Spleen (tissue), 11 donors: Measurements from ENCODE around the gene TMEM163. TPM values are rescaled to one million over a fixed set of nuclear protein-coding genes. Genes with fewer than 3 reads are reported as not detected.

Source experiments
- DNase-seq: peaks from one replicate; pipeline ENCODE4 v3.0.0-alpha.2; 2020
- H3K27ac ChIP-seq, 8 donors: fragments of 200-600 bp; sonication (generic) in 7 of 8; 1 replicate in 4 of 8; 2 replicates in 4 of 8; pipeline versions ENCODE4 v1.5.0 to v1.8.0; 2016 to 2021; ENCODE audit warnings: inconsistent platforms in 4 of 8, mild to moderate bottlenecking in 4 of 8, moderate library complexity in 1 of 8
- H3K27me3 ChIP-seq, 7 donors: fragments of 200-600 bp; sonication (generic) in 6 of 7; replicated peaks in 1 of 7; 1 replicate in 4 of 7; 2 replicates in 3 of 7; pipeline versions ENCODE4 v1.5.0 to v1.8.0; 2016 to 2021; ENCODE audit warnings: inconsistent platforms in 3 of 7, mild to moderate bottlenecking in 1 of 7
- H3K36me3 ChIP-seq, 6 donors: fragments of 200-600 bp; sonication (generic) in 5 of 6; 1 replicate in 4 of 6; 2 replicates in 2 of 6; pipeline versions ENCODE4 v1.5.0 to v1.8.0; 2016 to 2021; ENCODE audit warnings: inconsistent platforms in 2 of 6
- H3K4me1 ChIP-seq, 6 donors: fragments of 200-600 bp; sonication (generic) in 5 of 6; 1 replicate in 3 of 6; 2 replicates in 3 of 6; pipeline versions ENCODE4 v1.5.0 to v1.8.0; 2016 to 2021; ENCODE audit warnings: inconsistent platforms in 3 of 6
- H3K4me3 ChIP-seq, 8 donors: fragments of 200-600 bp; sonication (generic) in 7 of 8; 1 replicate in 4 of 8; 2 replicates in 4 of 8; pipeline versions ENCODE4 v1.5.0 to v1.8.0; 2016 to 2021; ENCODE audit warnings: inconsistent platforms in 4 of 8, mild to moderate bottlenecking in 4 of 8, moderate library complexity in 2 of 8
- H3K9me3 ChIP-seq, 8 donors: fragments of 200-600 bp; sonication (generic) in 7 of 8; 1 replicate in 4 of 8; 2 replicates in 4 of 8; pipeline versions ENCODE4 v1.5.0 to v1.8.0; 2016 to 2021; ENCODE audit warnings: inconsistent platforms in 4 of 8
- POLR2A ChIP-seq, 3 donors: fragments of 450-650 bp; IDR thresholded peaks; one replicate each; pipeline ENCODE4 v1.5.1; 2017; ENCODE audit warnings: antibody characterized with exemption in 3 of 3, mild to moderate bottlenecking in 1 of 3
- POLR2AphosphoS5 ChIP-seq, 3 donors: sonication (generic); formaldehyde crosslinking; IDR thresholded peaks; one replicate each; pipeline ENCODE4 v1.5.1; 2017; ENCODE audit warnings: antibody characterized with exemption in 3 of 3
- WGBS, 5 donors: extraction: QIAGEN DNeasy Blood & Tissue Kit in 3 of 5; methylation state at CpG; one replicate each; pipeline versions ENCODE4 v1.1.5 to v1.1.7; 2013 to 2018; 5-methylcytosine and 5-hydroxymethylcytosine counted together
- intact Hi-C: fragments of 100-400 bp; cut with DNase I; formaldehyde crosslinking; loops from one replicate; pipeline ENCODE4 v1.15.0; 2023; ENCODE audit warnings: low total_unique reads
- polyA plus RNA-seq, 3 donors: library from polyadenylated mRNA; stranded (reverse); fragments of 200-250 nt; gene quantifications; one replicate each; pipeline ENCODE4 v1.2.1, GENCODE V29; 2013
- total RNA-seq, 7 donors: library from RNA; depleted of rRNA in 3 of 7; stranded (reverse); fragments of >200 nt in 3 of 7; fragmentation: NEBNext Ultra II Directional in 4 of 7; extraction: Animal tissue kit (Norgen Biotek cat#: 25700) in 4 of 7; gene quantifications; one replicate each; pipeline versions ENCODE4 v1.1.0 to v1.2.1, GENCODE V29; 2016 to 2021
- TF ChIP-seq, protein P1 (sequence below), 11 experiments: fragments of 200-600 bp in 7 of 11; fragments of 450-650 bp in 4 of 11; sonication (generic) in 4 of 11; IDR thresholded peaks in 8 of 11; conservative IDR thresholded peaks in 3 of 11; 1 replicate in 7 of 11; 2 replicates in 4 of 11; pipeline versions ENCODE4 v1.4.0 to v1.8.0; 2016 to 2021; ENCODE audit warnings: antibody characterized with exemption in 11 of 11, inconsistent platforms in 4 of 11, mild to moderate bottlenecking in 1 of 11
- donor health status: healthy with polysubstance abuse.
- donor health status: DM: no; HTN: no; CAD: no; lungs with moderate emphysema.
- donor health status: DM: no; HTN: no; CAD: no.
- donor health status: Bipolar disorder and iron deficiency.
- donor health status: healthy.
- donor health status: DM: no; HTN: no; CAD: no.
- donor health status: DM: yes; HTN: yes; CAD: no.

Gene TMEM163
- total and polyA plus RNA-seq, 10 donors = 2.4 to 12.5 (median 3.7) TPM

DNA sequence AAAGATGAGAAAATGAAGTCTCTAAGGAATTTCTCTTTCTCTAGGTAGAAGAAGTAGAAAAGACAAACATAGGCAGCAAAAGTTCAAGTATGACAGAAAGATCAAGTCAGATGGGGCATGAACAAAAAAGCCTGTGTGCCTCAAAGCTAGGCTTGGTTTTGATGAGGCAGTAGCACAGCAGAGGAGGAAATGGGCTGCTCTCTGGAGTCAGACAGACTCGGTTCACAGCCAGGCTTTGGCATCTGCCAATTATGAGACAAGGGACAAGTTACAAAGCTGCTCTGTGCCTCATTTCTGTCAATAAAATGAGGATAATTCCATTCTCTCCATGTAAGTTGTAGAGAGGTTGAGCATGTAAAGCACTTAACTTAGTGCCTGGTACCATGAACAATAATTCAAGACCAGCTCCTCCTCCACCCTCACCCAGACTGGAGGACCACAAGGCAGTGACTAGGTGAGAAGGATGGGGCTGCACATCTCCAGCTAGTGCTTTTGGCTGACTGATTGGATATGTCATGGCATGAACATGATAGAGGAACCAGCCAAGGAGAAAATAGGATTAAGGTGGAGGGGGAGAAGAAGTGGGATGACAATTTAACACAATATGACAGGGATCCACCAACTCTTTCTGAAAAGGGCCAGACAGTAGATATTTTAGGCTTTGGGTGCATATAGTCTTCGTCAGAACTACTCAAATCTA lies 84.6 kb downstream of the TMEM163 start:
- DNase-seq = no peak
- intact Hi-C loops = no loop called here
- no peaks in the 10 kb centered on the region for H3K9me3 ChIP-seq
- no peaks in the 10 kb centered on the region for H3K27me3 ChIP-seq
- no peak overlapping the region for H3K27ac ChIP-seq
- 64 to 83% (median 70%) methylated on average over 2 of the region's 2 CpGs for WGBS, 5 donors
- TF ChIP-seq POLR2A (IDR thresholded peaks at IDR 0.05) (no peak), POLR2AphosphoS5 (IDR thresholded peaks at IDR 0.05) (no peak)
- TF ChIP-seq, protein P1, sequence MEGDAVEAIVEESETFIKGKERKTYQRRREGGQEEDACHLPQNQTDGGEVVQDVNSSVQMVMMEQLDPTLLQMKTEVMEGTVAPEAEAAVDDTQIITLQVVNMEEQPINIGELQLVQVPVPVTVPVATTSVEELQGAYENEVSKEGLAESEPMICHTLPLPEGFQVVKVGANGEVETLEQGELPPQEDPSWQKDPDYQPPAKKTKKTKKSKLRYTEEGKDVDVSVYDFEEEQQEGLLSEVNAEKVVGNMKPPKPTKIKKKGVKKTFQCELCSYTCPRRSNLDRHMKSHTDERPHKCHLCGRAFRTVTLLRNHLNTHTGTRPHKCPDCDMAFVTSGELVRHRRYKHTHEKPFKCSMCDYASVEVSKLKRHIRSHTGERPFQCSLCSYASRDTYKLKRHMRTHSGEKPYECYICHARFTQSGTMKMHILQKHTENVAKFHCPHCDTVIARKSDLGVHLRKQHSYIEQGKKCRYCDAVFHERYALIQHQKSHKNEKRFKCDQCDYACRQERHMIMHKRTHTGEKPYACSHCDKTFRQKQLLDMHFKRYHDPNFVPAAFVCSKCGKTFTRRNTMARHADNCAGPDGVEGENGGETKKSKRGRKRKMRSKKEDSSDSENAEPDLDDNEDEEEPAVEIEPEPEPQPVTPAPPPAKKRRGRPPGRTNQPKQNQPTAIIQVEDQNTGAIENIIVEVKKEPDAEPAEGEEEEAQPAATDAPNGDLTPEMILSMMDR (IDR thresholded peaks at IDR 0.05 in 8 of 11, conservative IDR thresholded peaks at IDR 0.05 in 3 of 11) = no peak
- H3K36me3 ChIP-seq = no peaks in the 10 kb centered on the region
- no peaks in the 10 kb centered on the region for H3K4me1 ChIP-seq
- H3K4me3 ChIP-seq = no peak overlapping the region

DNA sequence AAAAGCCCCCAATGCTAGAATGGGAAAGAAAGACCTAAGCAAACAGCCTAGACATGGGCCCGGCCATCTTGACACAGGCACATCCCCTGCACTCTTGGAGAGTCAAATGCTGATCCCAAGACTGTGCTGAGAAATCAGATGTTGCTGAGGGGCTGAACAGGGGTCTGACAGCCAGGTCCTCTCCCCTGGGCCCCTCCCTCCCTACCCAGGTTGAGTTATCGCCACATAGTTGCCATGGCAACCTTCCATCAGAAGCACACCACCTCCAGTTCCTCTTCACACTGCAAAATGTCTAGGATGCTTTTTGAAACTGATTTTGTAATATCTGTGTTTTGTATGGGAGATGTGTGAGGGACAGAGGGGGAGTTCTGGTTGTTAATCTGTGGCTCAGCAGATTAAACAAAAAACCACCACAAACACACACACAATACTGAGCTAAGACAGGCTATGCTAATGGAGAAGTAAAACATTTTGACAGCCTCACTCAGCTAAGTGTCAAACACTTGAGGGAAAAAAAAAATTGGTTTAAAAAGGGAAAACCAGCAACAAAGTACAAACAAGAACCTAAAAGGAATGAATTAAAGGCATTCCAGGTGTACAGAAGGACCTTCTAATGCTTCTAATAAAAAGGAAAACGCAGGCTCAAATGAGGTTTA lies 88.2 kb downstream of the TMEM163 start:
- Histone ChIP-seq H3K4me1 (no peaks in the 10 kb centered on the region), H3K9me3 (no peaks in the 10 kb centered on the region), H3K36me3 (no peaks in the 10 kb centered on the region), H3K4me3 (no peak overlapping the region), H3K27me3 (no peaks in the 10 kb centered on the region), H3K27ac (no peak overlapping the region)
- no peak for DNase-seq
- TF ChIP-seq POLR2AphosphoS5 (IDR thresholded peaks at IDR 0.05) (no peak), POLR2A (IDR thresholded peaks at IDR 0.05) (no peak)
- TF ChIP-seq, protein P1 (IDR thresholded peaks at IDR 0.05 in 8 of 11, conservative IDR thresholded peaks at IDR 0.05 in 3 of 11) = no peak
- WGBS, 5 donors = 76 to 85% (median 84%) methylated on average over 3 of the region's 3 CpGs
- intact Hi-C loops = no loop called here

DNA sequence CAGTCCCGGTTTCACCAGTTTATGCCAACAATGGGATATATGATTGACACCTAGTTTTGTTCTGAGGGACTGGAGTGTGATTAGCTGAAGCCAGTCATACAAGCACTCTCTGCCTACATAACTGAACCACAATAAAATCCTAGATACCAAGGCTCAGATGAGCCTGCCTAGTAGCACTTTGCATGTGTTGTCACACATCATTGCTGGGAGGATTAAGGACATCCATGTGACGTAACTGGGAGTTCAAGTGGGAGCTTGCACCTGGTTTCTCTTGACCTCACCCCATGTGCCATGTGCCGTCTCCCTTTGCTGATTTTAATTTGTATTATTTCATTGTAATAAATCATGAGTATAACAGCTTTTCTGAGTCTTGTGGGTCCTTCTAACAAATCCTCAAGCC lies 90.3 kb downstream of the TMEM163 start:
- DNase-seq = no peak
- Histone ChIP-seq H3K36me3 (no peaks in the 10 kb centered on the region), H3K9me3 (no peaks in the 10 kb centered on the region), H3K4me3 (no peak overlapping the region), H3K4me1 (no peaks in the 10 kb centered on the region), H3K27me3 (no peaks in the 10 kb centered on the region), H3K27ac (no peak overlapping the region)
- TF ChIP-seq POLR2AphosphoS5 (IDR thresholded peaks at IDR 0.05) = no peak
- TF ChIP-seq, protein P1 (IDR thresholded peaks at IDR 0.05 in 8 of 11, conservative IDR thresholded peaks at IDR 0.05 in 3 of 11) = no peak
- no peak for TF ChIP-seq POLR2A (IDR thresholded peaks at IDR 0.05)
- WGBS, 5 donors = 88 to 94% (median 92%) methylated on average over 3 of the region's 3 CpGs
- intact Hi-C loops = no loop called here

DNA sequence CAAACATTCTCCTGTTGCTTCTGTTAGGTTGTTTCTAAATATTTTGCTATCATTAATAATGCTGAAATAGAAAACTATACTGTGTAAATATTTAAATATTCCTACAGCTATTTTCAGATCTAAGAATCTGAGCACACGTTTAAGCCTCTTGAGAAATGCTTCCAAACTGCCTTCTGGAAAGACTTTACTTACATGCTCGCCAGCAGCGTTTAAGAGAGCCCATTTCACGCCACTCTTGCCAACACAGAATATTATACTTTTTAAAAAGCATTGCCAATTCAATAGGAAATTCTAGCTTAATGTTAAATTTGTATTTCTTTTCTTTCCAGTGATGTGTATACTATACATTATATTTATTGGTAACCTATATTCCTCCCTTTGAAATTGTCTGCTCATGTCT lies 92.0 kb downstream of the TMEM163 start:
- H3K4me1 ChIP-seq = no peaks in the 10 kb centered on the region
- intact Hi-C loops = no loop called here
- TF ChIP-seq POLR2A (IDR thresholded peaks at IDR 0.05) (no peak), POLR2AphosphoS5 (IDR thresholded peaks at IDR 0.05) (no peak)
- no peaks in the 10 kb centered on the region for H3K27me3 ChIP-seq
- DNase-seq = no peak
- H3K9me3 ChIP-seq = no peaks in the 10 kb centered on the region
- H3K36me3 ChIP-seq = no peaks in the 10 kb centered on the region
- no peak overlapping the region for H3K27ac ChIP-seq
- H3K4me3 ChIP-seq = no peak overlapping the region
- WGBS, 5 donors = 84 to 94% (median 90%) methylated on average over 4 of the region's 4 CpGs
